ENCODE results near the gene HTRA3.

HTRA3 gene

DNA sequence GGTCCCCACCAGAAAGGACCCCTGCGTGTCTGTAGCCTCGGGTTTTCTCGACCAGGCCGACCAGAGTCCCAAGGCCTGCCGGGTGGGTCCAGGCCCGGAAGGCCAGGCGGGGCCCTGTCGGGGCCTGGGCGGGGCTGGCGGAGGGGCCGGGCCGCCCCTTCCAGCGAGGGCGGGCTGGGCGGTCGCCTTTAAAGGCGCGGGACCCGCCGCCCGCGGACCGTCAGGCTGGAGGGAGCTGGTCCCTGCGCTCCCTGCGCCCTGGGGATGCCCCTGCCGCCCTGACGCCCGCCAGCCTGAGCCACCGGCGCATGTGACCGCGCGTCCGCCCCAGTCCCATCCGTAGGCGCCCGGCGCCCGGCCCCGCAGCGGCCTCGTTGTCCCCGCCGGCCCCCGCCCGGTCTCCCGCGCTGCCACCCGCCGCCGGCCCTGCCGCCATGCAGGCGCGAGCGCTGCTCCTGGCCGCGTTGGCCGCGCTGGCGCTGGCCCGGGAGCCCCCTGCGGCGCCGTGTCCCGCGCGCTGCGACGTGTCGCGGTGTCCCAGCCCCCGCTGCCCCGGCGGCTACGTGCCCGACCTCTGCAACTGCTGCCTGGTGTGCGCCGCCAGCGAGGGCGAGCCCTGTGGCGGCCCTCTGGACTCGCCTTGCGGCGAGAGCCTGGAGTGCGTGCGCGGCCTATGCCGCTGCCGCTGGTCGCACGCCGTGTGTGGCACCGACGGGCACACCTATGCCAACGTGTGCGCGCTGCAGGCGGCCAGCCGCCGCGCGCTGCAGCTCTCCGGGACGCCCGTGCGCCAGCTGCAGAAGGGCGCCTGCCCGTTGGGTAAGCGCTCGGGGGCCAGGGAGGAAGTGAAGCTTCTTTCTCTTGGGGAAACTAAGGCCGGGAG is at the start of gene HTRA3:
HTRA3 (plus strand) TSS at position 220 of the 883 bp plus-strand sequence; CDS start at position 435, 215 bp downstream.
- H3K4me3 ChIP-seq (ENCODE audit: insufficient read depth, low read length, poor library complexity, severe bottlenecking) = no peak within 1 kb of the TSS
- no peak within 1 kb of the TSS for H2AFZ ChIP-seq (ENCODE audit: low read depth, low read length, severe bottlenecking)

DNA sequence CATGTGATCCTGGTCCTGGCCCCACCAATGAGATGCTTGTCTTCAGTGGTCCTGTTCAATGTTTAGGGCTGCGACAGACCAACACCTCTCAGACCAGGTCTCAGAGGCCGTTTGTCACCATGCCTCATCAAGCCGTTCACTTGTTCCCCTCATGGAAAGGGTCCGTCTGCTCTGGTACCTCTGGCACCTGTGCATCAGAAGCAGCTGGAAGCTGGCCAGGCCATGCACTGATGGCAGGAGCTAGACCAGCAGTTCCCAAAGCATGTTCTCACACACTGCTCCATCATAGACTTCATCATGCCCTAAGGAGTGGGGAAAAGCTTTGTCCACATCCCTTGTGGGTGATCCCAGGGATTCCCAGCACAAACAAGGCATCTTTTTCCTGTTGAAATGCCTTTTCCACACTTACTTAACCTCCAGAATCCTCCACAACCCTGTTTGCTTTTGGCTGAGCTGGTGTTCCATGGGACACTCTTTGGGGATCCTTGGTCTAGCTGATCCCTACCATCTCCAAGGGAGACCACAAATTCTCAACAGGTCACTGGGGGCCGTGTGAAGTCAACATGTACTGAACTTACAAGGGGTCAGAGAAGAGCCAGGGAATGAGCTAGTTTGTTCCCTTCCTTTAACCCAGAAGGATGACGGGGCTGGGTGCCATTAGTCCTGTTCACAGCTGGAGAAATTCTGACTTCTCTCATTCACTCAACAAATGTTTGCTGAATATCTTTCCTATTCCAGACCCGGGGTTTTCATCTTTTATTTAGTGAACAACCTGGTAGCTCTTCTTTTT is 48.7 kb upstream of the HTRA3 start:
- TF ChIP-seq EZH2phosphoT487 (conservative IDR thresholded peaks at IDR 0.05; ENCODE audit: low read length) = no peak
- Histone ChIP-seq H4K20me1 (ENCODE audit: low read depth, low read length) (no peaks in the 10 kb centered on the region), H3K9me2 (replicated peaks; ENCODE audit: insufficient read depth, low read length) (no peaks in the 10 kb centered on the region), H3K9me3 (ENCODE audit: insufficient read depth, low read length) (no peaks in the 10 kb centered on the region), H2AFZ (ENCODE audit: low read depth, low read length, severe bottlenecking) (no peak overlapping the region), H3K27me3 (ENCODE audit: low read length) (no peaks in the 10 kb centered on the region), H3K79me2 (ENCODE audit: insufficient read depth, low read length) (no peaks in the 10 kb centered on the region), H3K36me3 (ENCODE audit: low read length) (no peaks in the 10 kb centered on the region), H3F3A (ENCODE audit: insufficient read depth) (no peaks in the 10 kb centered on the region), H3K27ac (ENCODE audit: low read depth, low read length) (no peak overlapping the region), H3K9ac (ENCODE audit: low read length) (no peak overlapping the region), H3K4me2 (ENCODE audit: low read depth, low read length, poor library complexity, severe bottlenecking) (no peak overlapping the region), H3K4me3 (ENCODE audit: insufficient read depth, low read length, poor library complexity, severe bottlenecking) (no peak overlapping the region)

More for the DNA sequence above, at the start of gene HTRA3:
- no peak within 1 kb of the TSS for H3K27ac ChIP-seq (ENCODE audit: low read depth, low read length)
- H3F3A ChIP-seq (ENCODE audit: insufficient read depth) = no peaks in the 10 kb centered on the region
- no peak within 1 kb of the TSS for H3K4me2 ChIP-seq (ENCODE audit: low read depth, low read length, poor library complexity, severe bottlenecking)
- H3K79me2 ChIP-seq (ENCODE audit: insufficient read depth, low read length) = no peaks in the 10 kb centered on the region
- H4K20me1 ChIP-seq (ENCODE audit: low read depth, low read length) = no peaks in the 10 kb centered on the region
- no peaks in the 10 kb centered on the region for H3K27me3 ChIP-seq (ENCODE audit: low read length)
- no peaks in the 10 kb centered on the region for H3K9me3 ChIP-seq (ENCODE audit: insufficient read depth, low read length)
- H3K9ac ChIP-seq (ENCODE audit: low read length) = no peak within 1 kb of the TSS
- TF ChIP-seq, protein P1, sequence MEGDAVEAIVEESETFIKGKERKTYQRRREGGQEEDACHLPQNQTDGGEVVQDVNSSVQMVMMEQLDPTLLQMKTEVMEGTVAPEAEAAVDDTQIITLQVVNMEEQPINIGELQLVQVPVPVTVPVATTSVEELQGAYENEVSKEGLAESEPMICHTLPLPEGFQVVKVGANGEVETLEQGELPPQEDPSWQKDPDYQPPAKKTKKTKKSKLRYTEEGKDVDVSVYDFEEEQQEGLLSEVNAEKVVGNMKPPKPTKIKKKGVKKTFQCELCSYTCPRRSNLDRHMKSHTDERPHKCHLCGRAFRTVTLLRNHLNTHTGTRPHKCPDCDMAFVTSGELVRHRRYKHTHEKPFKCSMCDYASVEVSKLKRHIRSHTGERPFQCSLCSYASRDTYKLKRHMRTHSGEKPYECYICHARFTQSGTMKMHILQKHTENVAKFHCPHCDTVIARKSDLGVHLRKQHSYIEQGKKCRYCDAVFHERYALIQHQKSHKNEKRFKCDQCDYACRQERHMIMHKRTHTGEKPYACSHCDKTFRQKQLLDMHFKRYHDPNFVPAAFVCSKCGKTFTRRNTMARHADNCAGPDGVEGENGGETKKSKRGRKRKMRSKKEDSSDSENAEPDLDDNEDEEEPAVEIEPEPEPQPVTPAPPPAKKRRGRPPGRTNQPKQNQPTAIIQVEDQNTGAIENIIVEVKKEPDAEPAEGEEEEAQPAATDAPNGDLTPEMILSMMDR (IDR thresholded peaks at IDR 0.05; ENCODE audit: insufficient read depth, low read length, poor library complexity, severe bottlenecking) = no peak
- TF ChIP-seq EZH2phosphoT487 (conservative IDR thresholded peaks at IDR 0.05; ENCODE audit: low read length) = no peak
- no peaks in the 10 kb centered on the region for H3K9me2 ChIP-seq (replicated peaks; ENCODE audit: insufficient read depth, low read length)
- H3K36me3 ChIP-seq (ENCODE audit: low read length) = no peaks in the 10 kb centered on the region

DNA sequence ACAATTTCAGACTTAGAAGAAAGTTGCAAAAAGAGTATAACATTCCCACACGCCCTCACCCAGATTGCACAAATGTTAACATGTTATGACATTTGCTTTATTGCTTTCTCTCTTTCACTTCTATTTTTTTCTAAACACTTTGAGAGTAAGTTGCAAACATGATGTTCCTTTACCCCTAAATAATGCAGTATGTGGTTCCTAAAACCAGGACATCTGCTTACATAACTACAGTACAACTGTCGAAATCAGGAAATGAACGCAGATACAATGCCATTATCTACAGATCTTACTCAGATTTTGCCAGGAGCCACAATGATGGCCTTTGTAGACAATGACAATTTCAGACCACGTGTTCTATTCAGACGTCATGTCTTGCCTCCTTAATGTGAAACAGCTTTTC is 48.1 kb upstream of the HTRA3 start:
- Histone ChIP-seq H3K9ac (ENCODE audit: low read length) (no peak overlapping the region), H3K79me2 (ENCODE audit: insufficient read depth, low read length) (no peaks in the 10 kb centered on the region), H3F3A (ENCODE audit: insufficient read depth) (no peaks in the 10 kb centered on the region), H3K36me3 (ENCODE audit: low read length) (no peaks in the 10 kb centered on the region), H2AFZ (ENCODE audit: low read depth, low read length, severe bottlenecking) (no peak overlapping the region), H3K9me3 (ENCODE audit: insufficient read depth, low read length) (no peaks in the 10 kb centered on the region), H3K4me3 (ENCODE audit: insufficient read depth, low read length, poor library complexity, severe bottlenecking) (no peak overlapping the region), H3K27ac (ENCODE audit: low read depth, low read length) (no peak overlapping the region), H3K9me2 (replicated peaks; ENCODE audit: insufficient read depth, low read length) (no peaks in the 10 kb centered on the region), H4K20me1 (ENCODE audit: low read depth, low read length) (no peaks in the 10 kb centered on the region), H3K27me3 (ENCODE audit: low read length) (no peaks in the 10 kb centered on the region), H3K4me2 (ENCODE audit: low read depth, low read length, poor library complexity, severe bottlenecking) (no peak overlapping the region)
- TF ChIP-seq EZH2phosphoT487 (conservative IDR thresholded peaks at IDR 0.05; ENCODE audit: low read length) = no peak
- TF ChIP-seq, protein P1 (IDR thresholded peaks at IDR 0.05; ENCODE audit: insufficient read depth, low read length, poor library complexity, severe bottlenecking) = no peak

Measured in SU-DHL-6 (cell line).